BLaER1 treated with 17β-estradiol and CSF1 and Interleukin-3, amounts not matched to agents 10 nM and 100 nM (cell line): Measurements from ENCODE around the gene RNF144A.

Experiments
- H3K27ac ChIP-seq, 11 experiments: shearing (Covaris generic); formaldehyde crosslinking; 2 replicates each; pipeline ENCODE4 v1.8.1; 2022
- H3K27me3 ChIP-seq, 11 experiments: shearing (Covaris generic); formaldehyde crosslinking; 2 replicates each; pipeline ENCODE4 v1.8.1; 2022
- H3K36me3 ChIP-seq, 11 experiments: shearing (Covaris generic); formaldehyde crosslinking; 2 replicates each; pipeline ENCODE4 v1.8.1; 2022
- H3K4me1 ChIP-seq, 10 experiments: shearing (Covaris generic); formaldehyde crosslinking; 2 replicates each; pipeline ENCODE4 v1.8.1; 2022
- H3K4me2 ChIP-seq, 11 experiments: shearing (Covaris generic); formaldehyde crosslinking; 2 replicates each; pipeline ENCODE4 v1.8.1; 2022
- H3K4me3 ChIP-seq, 10 experiments: shearing (Covaris generic); formaldehyde crosslinking; 2 replicates each; pipeline ENCODE4 v1.8.1; 2022
- H3K9ac ChIP-seq, 11 experiments: shearing (Covaris generic); formaldehyde crosslinking; 2 replicates each; pipeline ENCODE4 v1.8.1; 2022
- H3K9me3 ChIP-seq, 11 experiments: shearing (Covaris generic); formaldehyde crosslinking; replicated peaks in 1 of 11; 2 replicates each; pipeline ENCODE4 v1.8.1; 2022
- H4K20me1 ChIP-seq, 11 experiments: shearing (Covaris generic); formaldehyde crosslinking; 2 replicates each; pipeline ENCODE4 v1.8.1; 2022
- Cebpa-rat ChIP-seq, 11 experiments: shearing (Covaris generic); IDR thresholded peaks; 2 replicates each; pipeline ENCODE4 v1.8.1; 2022

Gene RNF144A

GRCh38 chr2:7012141-7012764, 95.0 kb downstream of the RNF144A start:
- H3K4me3 ChIP-seq, result no peak overlapping the region
- peaks cover 35 to 100% (median 87%) of the 10 kb centered on the region in 10 experiments for H3K4me1 ChIP-seq
- no peaks in the 10 kb centered on the region for H3K9me3 ChIP-seq
- H4K20me1 ChIP-seq, result peaks cover 0 to 19% (median 0%) of the 10 kb centered on the region in 11 experiments; a peak in 1 of 22 replicates
- no peaks in the 10 kb centered on the region for H3K36me3 ChIP-seq
- no peak for TF ChIP-seq Cebpa-rat (IDR thresholded peaks at IDR 0.05)
- H3K4me2 ChIP-seq, result peak overlapping the region in 5 of 11 experiments; percentile 7 to 96 (median 16); a peak in 7 of 22 replicates
- no peak overlapping the region for H3K27ac ChIP-seq
- H3K27me3 ChIP-seq, result peaks cover 0 to 16% (median 0%) of the 10 kb centered on the region in 11 experiments; a peak in 2 of 22 replicates
- H3K9ac ChIP-seq, result no peak overlapping the region

- Histone ChIP-seq H3K4me1 (peaks cover 21 to 100% (median 82%) of the 10 kb centered on the region in 10 experiments), H3K9me3 (no peaks in the 10 kb centered on the region), H3K4me2 (peak overlapping the region in 8 of 11 experiments; percentile 59 to 96 (median 84); a peak in 17 of 22 replicates), H3K36me3 (peaks cover 0 to 8% (median 0%) of the 10 kb centered on the region in 11 experiments; a peak in 3 of 22 replicates), H4K20me1 (peaks cover 0 to 7% (median 0%) of the 10 kb centered on the region in 11 experiments; a peak in 1 of 22 replicates), H3K27ac (no peak overlapping the region), H3K9ac (no peak overlapping the region), H3K4me3 (no peak overlapping the region), H3K27me3 (peaks cover 0 to 15% (median 0%) of the 10 kb centered on the region in 11 experiments; a peak in 2 of 22 replicates)
- no peak for TF ChIP-seq Cebpa-rat (IDR thresholded peaks at IDR 0.05)
These were observed 96.4 kb downstream of the RNF144A start for GRCh38 chr2:7013471-7014160.

GRCh38 chr2:7014174-7014640, 97.0 kb downstream of the RNF144A start:
- no peak for TF ChIP-seq Cebpa-rat (IDR thresholded peaks at IDR 0.05)

GRCh38 chr2:7015007-7015950, 98.1 kb downstream of the RNF144A start:
- no peak for TF ChIP-seq Cebpa-rat (IDR thresholded peaks at IDR 0.05)
- Histone ChIP-seq H3K9me3 (no peaks in the 10 kb centered on the region), H3K4me1 (peaks cover 18 to 89% (median 70%) of the 10 kb centered on the region in 10 experiments), H3K4me3 (peak overlapping the region in 3 of 10 experiments; percentile 18 to 42 (median 32); a peak in 5 of 20 replicates), H3K9ac (peak overlapping the region in 4 of 11 experiments; percentile 39 to 62 (median 51); a peak in 6 of 22 replicates), H3K27me3 (peaks cover 0 to under 1% (median 0%) of the 10 kb centered on the region in 11 experiments; a peak in 1 of 22 replicates), H3K27ac (peak overlapping the region in 4 of 11 experiments; percentile 28 to 59 (median 51); a peak in 8 of 22 replicates), H3K36me3 (peaks cover 0 to 24% (median 0%) of the 10 kb centered on the region in 11 experiments; a peak in 8 of 22 replicates), H3K4me2 (peak overlapping the region; percentile 19 to 96 (median 76); a peak in 21 of 22 replicates), H4K20me1 (0 out of 22 replicates have a peak, but pooled peaks cover 0 to 2% (median 0%) of the 10 kb centered on the region in 11 experiments)

More at GRCh38 chr2:7014174-7014640, 97.0 kb downstream of the RNF144A start:
- no peak overlapping the region; a peak in 1 of 22 replicates for H3K27ac ChIP-seq
- H3K4me3 ChIP-seq, result no peak overlapping the region
- H3K4me1 ChIP-seq, result peaks cover 18 to 95% (median 76%) of the 10 kb centered on the region in 10 experiments
- H3K4me2 ChIP-seq, result peak overlapping the region in 10 of 11 experiments; percentile 34 to 96 (median 80); a peak in 18 of 22 replicates
- no peaks in the 10 kb centered on the region for H3K9me3 ChIP-seq
- peaks cover 0 to 13% (median 0%) of the 10 kb centered on the region in 11 experiments; a peak in 8 of 22 replicates for H3K36me3 ChIP-seq
- H3K9ac ChIP-seq, result peak overlapping the region in 1 of 11 experiments; percentile 56; a peak in 1 of 22 replicates
- 0 out of 22 replicates have a peak, but pooled peaks cover 0 to 7% (median 0%) of the 10 kb centered on the region in 11 experiments for H4K20me1 ChIP-seq
- H3K27me3 ChIP-seq, result peaks cover 0 to 10% (median 0%) of the 10 kb centered on the region in 11 experiments; a peak in 1 of 22 replicates

GRCh38 chr2:7016148-7016547, 98.9 kb downstream of the RNF144A start:
- Histone ChIP-seq H3K9me3 (no peaks in the 10 kb centered on the region), H3K9ac (no peak overlapping the region), H3K4me1 (peaks cover 14 to 92% (median 74%) of the 10 kb centered on the region in 10 experiments), H3K4me3 (no peak overlapping the region), H3K27ac (peak overlapping the region in 1 of 11 experiments; percentile 59; a peak in 1 of 22 replicates), H4K20me1 (no peaks in the 10 kb centered on the region), H3K4me2 (peak overlapping the region in 8 of 11 experiments; percentile 41 to 96 (median 84); a peak in 12 of 22 replicates), H3K36me3 (peaks cover 0 to 32% (median 0%) of the 10 kb centered on the region in 11 experiments; a peak in 9 of 22 replicates), H3K27me3 (no peaks in the 10 kb centered on the region)
- TF ChIP-seq Cebpa-rat (IDR thresholded peaks at IDR 0.05), result no peak

GRCh38 chr2:7016601-7017211, 99.5 kb downstream of the RNF144A start:
- TF ChIP-seq Cebpa-rat (IDR thresholded peaks at IDR 0.05), result no peak
- H3K9ac ChIP-seq, result no peak overlapping the region
- peaks cover 14 to 93% (median 76%) of the 10 kb centered on the region in 10 experiments for H3K4me1 ChIP-seq
- H3K27me3 ChIP-seq, result no peaks in the 10 kb centered on the region
- no peaks in the 10 kb centered on the region for H3K9me3 ChIP-seq
- H4K20me1 ChIP-seq, result no peaks in the 10 kb centered on the region
- H3K4me3 ChIP-seq, result no peak overlapping the region
- H3K4me2 ChIP-seq, result peak overlapping the region in 9 of 11 experiments; percentile 16 to 96 (median 83); a peak in 15 of 22 replicates
- H3K27ac ChIP-seq, result no peak overlapping the region
- H3K36me3 ChIP-seq, result peaks cover 0 to 35% (median 0%) of the 10 kb centered on the region in 11 experiments; a peak in 9 of 22 replicates

- no peak overlapping the region for H3K27ac ChIP-seq
- peak overlapping the region in 3 of 11 experiments; percentile 85 to 96 (median 89); a peak in 6 of 22 replicates for H3K4me2 ChIP-seq
- no peak overlapping the region for H3K9ac ChIP-seq
- H3K4me1 ChIP-seq, result peaks cover 14 to 93% (median 78%) of the 10 kb centered on the region in 10 experiments
- TF ChIP-seq Cebpa-rat (IDR thresholded peaks at IDR 0.05), result no peak
- no peaks in the 10 kb centered on the region for H4K20me1 ChIP-seq
- H3K27me3 ChIP-seq, result no peaks in the 10 kb centered on the region
- H3K4me3 ChIP-seq, result no peak overlapping the region
- H3K9me3 ChIP-seq, result no peaks in the 10 kb centered on the region
- H3K36me3 ChIP-seq, result peaks cover 0 to 35% (median 0%) of the 10 kb centered on the region in 11 experiments; a peak in 9 of 22 replicates
These were observed 100.6 kb downstream of the RNF144A start for GRCh38 chr2:7017671-7018281.
